GM12878 (cell line): Measurements from ENCODE around the gene ZNF519.

Experiments used
- ATF7 ChIP-seq: fragments of 450-650 bp; IDR thresholded peaks from 2 replicates; pipeline ENCODE4 v1.6.1; 2016; ENCODE audit warnings: low read depth, mild to moderate bottlenecking
- BRCA1 ChIP-seq: IDR thresholded peaks from 2 replicates; pipeline ENCODE4 v1.6.1; 2011; ENCODE audit warnings: low read depth, low read length, improper control_type of control experiment
- CEBPB ChIP-seq, 2 experiments: fragments of 150-350 bp in 1 of 2; IDR thresholded peaks; 2 replicates each; pipeline ENCODE4 v1.6.1; 2012 to 2014; ENCODE audit warnings: low read depth in 2 of 2, low read length in 2 of 2, borderline replicate concordance in 1 of 2, inconsistent platforms in 1 of 2
- EP300 ChIP-seq, 2 experiments: fragments of 150-350 bp in 1 of 2; IDR thresholded peaks; 2 replicates each; pipeline ENCODE4 v1.6.1; 2011 to 2012; ENCODE audit warnings: low read depth in 2 of 2, low read length in 2 of 2, borderline replicate concordance in 1 of 2, improper control_type of control experiment in 1 of 2, inconsistent platforms in 1 of 2; ENCODE audit not compliant: control insufficient read depth in 1 of 2
- POLR2A ChIP-seq: IDR thresholded peaks from 2 replicates; pipeline ENCODE4 v1.6.1; 2011; ENCODE audit warnings: low read depth, mild to moderate bottlenecking, low read length
- POLR2AphosphoS5 ChIP-seq: IDR thresholded peaks from 2 replicates; pipeline ENCODE4 v1.6.1; 2011; ENCODE audit warnings: mild to moderate bottlenecking, low read length, inconsistent platforms
- TF ChIP-seq, protein P1 (sequence below), 3 experiments: IDR thresholded peaks in 2 of 3; conservative IDR thresholded peaks in 1 of 3; 2 replicates each; pipeline ENCODE4 v1.5.1; 2011; ENCODE audit warnings: low read depth in 3 of 3, low read length in 3 of 3, mild to moderate bottlenecking in 3 of 3, control low read depth in 2 of 3, moderate library complexity in 2 of 3, inconsistent platforms in 1 of 3, mixed read lengths in 1 of 3; ENCODE audit not compliant: control insufficient read depth in 2 of 3, insufficient read depth in 1 of 3; ENCODE audit errors: extremely low read depth in 1 of 3
- TF ChIP-seq, protein P2 (sequence below): IDR thresholded peaks from 2 replicates; pipeline ENCODE4 v1.6.1; 2011; ENCODE audit warnings: low read depth, mild to moderate bottlenecking, low read length, moderate library complexity, borderline replicate concordance; ENCODE audit errors: extremely low read depth

DNA sequence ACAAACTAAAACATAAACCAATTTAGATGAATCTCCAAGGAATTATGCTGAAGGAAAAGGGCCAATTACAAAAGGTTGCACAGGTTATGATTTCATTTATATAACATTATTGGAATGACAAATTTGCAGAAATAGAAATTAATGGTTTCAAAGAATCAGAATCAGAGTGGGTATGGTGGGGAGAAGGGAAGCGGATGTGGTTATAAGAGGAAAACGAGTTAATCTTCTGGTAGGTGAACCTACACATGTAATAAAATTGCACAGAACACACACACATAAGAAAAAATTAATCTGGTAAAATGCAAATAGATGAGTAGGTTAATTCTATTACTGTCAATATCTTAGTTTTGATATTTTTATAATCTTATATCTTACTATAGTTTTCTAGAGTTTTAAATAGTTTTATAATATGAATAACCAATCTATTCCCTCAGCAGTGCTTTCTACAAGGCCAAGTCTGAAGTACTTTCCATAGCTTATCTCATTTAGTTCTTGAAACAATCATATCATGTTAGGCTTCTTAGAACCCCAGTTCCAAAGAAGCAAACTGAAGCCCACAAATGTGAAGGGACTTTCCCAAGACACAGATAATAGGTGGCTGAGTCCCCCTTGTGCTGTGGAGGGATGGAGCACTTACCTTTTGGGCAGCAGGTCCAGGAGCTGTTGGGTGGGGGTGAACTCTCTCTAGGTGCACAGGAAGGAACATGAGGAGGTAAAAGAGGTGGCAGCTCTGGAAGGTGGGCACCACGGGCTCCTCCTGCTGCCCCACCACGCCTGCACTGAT lies 31.5 kb downstream of the ZNF519 start:
- TF ChIP-seq POLR2A (no peak), CEBPB (IDR thresholded peaks at IDR 0.05; ENCODE audit: borderline replicate concordance in 1 of 2, low read depth in 2 of 2, low read length in 2 of 2) (no peak), EP300 (IDR thresholded peaks at IDR 0.05; ENCODE audit: borderline replicate concordance in 1 of 2, control insufficient read depth in 1 of 2, low read depth in 2 of 2, low read length in 2 of 2) (no peak), POLR2AphosphoS5 (no peak), ATF7 (no peak), BRCA1 (no peak)
- TF ChIP-seq, protein P1, sequence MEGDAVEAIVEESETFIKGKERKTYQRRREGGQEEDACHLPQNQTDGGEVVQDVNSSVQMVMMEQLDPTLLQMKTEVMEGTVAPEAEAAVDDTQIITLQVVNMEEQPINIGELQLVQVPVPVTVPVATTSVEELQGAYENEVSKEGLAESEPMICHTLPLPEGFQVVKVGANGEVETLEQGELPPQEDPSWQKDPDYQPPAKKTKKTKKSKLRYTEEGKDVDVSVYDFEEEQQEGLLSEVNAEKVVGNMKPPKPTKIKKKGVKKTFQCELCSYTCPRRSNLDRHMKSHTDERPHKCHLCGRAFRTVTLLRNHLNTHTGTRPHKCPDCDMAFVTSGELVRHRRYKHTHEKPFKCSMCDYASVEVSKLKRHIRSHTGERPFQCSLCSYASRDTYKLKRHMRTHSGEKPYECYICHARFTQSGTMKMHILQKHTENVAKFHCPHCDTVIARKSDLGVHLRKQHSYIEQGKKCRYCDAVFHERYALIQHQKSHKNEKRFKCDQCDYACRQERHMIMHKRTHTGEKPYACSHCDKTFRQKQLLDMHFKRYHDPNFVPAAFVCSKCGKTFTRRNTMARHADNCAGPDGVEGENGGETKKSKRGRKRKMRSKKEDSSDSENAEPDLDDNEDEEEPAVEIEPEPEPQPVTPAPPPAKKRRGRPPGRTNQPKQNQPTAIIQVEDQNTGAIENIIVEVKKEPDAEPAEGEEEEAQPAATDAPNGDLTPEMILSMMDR (IDR thresholded peaks at IDR 0.05 in 2 of 3, conservative IDR thresholded peaks at IDR 0.05 in 1 of 3; ENCODE audit: control insufficient read depth in 2 of 3, extremely low read depth in 1 of 3, insufficient read depth in 1 of 3, low read depth in 3 of 3, low read length in 3 of 3), result no peak
- TF ChIP-seq, protein P2, sequence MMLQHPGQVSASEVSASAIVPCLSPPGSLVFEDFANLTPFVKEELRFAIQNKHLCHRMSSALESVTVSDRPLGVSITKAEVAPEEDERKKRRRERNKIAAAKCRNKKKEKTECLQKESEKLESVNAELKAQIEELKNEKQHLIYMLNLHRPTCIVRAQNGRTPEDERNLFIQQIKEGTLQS, result no peak
